Natural killer cell (primary cell): Measurements from ENCODE around the gene HES6. TPM values are rescaled to one million over a fixed set of nuclear protein-coding genes. Genes with fewer than 3 reads are reported as not detected.

ENCODE experiments used
- ATAC-seq, 3 donors: fragments of 150-1000 bp in 2 of 3; fragments of 200-7000 bp in 1 of 3; cut with Tn5 transposase; 1 replicate in 1 of 3; 2 replicates in 2 of 3; pipeline ENCODE4 v1.10.0; 2021; ENCODE audit warnings: mild to moderate bottlenecking in 2 of 3, moderate library complexity in 2 of 3
- DNase-seq, 2 donors: peaks; one replicate each; pipeline versions ENCODE4 v3.0.0 to v3.0.0-alpha.2; 2013 to 2021; ENCODE audit warnings: mixed read lengths in 1 of 2
- H3K27ac ChIP-seq: one replicate; pipeline ENCODE4 v1.5.1; 2013; ENCODE audit warnings: mild to moderate bottlenecking, low read length
- H3K27me3 ChIP-seq: one replicate; pipeline ENCODE4 v1.6.1; 2013; ENCODE audit warnings: low read length; ENCODE audit not compliant: control insufficient read depth, insufficient read depth
- H3K36me3 ChIP-seq: one replicate; pipeline ENCODE4 v1.6.1; 2013; ENCODE audit warnings: low read length; ENCODE audit not compliant: control insufficient read depth, insufficient read depth
- H3K4me1 ChIP-seq: one replicate; pipeline ENCODE4 v1.6.1; 2013; ENCODE audit warnings: low read length; ENCODE audit not compliant: control insufficient read depth, insufficient read depth
- H3K4me3 ChIP-seq: one replicate; pipeline ENCODE4 v1.5.1; 2013; ENCODE audit warnings: low read length
- H3K9me3 ChIP-seq: one replicate; pipeline ENCODE4 v1.6.1; 2013; ENCODE audit warnings: low read length; ENCODE audit not compliant: control insufficient read depth, insufficient read depth
- H3K27ac Mint-ChIP-seq, 2 donors: one replicate each; pipeline ENCODE4 v1.8.0; 2022; ENCODE audit warnings: mild to moderate bottlenecking in 2 of 2, mixed read lengths in 2 of 2, moderate library complexity in 1 of 2
- H3K27me3 Mint-ChIP-seq, 2 donors: one replicate each; pipeline ENCODE4 v1.8.0; 2022; ENCODE audit warnings: low read depth in 2 of 2, mixed read lengths in 2 of 2
- H3K36me3 Mint-ChIP-seq: one replicate; pipeline ENCODE4 v1.8.0; 2022; ENCODE audit warnings: mixed read lengths
- H3K4me1 Mint-ChIP-seq, 2 donors: one replicate each; pipeline ENCODE4 v1.8.0; 2022; ENCODE audit warnings: mixed read lengths in 2 of 2
- H3K4me3 Mint-ChIP-seq: one replicate; pipeline ENCODE4 v1.8.0; 2022; ENCODE audit warnings: mild to moderate bottlenecking, moderate library complexity, mixed read lengths
- H3K9me3 Mint-ChIP-seq, 2 donors: one replicate each; pipeline ENCODE4 v1.8.0; 2022; ENCODE audit warnings: mixed read lengths in 2 of 2
- CTCF ChIP-seq: fragments of 200-600 bp; IDR thresholded peaks from one replicate; pipeline ENCODE4 v1.8.0; 2022; ENCODE audit warnings: antibody characterized with exemption
- WGBS: methylation state at CpG from one replicate; pipeline ENCODE4 v1.1.7; 2013; ENCODE audit warnings: missing lambda C conversion rate; ENCODE audit not compliant: insufficient coverage; 5-methylcytosine and 5-hydroxymethylcytosine counted together
- intact Hi-C: fragments of 100-400 bp; cut with micrococcal nuclease; formaldehyde crosslinking; loops from one replicate; pipeline ENCODE4 v1.14.2; 2022
- total RNA-seq, 4 donors: library from RNA; stranded (reverse); fragments of 120-200 nt in 1 of 4; gene quantifications; one replicate each; pipeline versions ENCODE4 v1.2.3 to v1.2.4, GENCODE V29; 2013 to 2022

HES6 gene
- total RNA-seq, 3 donors from 2014 or later (not counting 1 experiment from before 2014, with no cell fraction given), result 11.3 to 15.4 (median 13.5) TPM

- H3K27me3 ChIP-seq, result no peaks in the 10 kb centered on the region
- Mint-ChIP-seq H3K9me3 (no peaks in the 10 kb centered on the region), H3K4me3 (no peak overlapping the region), H3K27ac (no peak overlapping the region), H3K27me3 (no peaks in the 10 kb centered on the region), H3K4me1 (no peaks in the 10 kb centered on the region), H3K36me3 (peaks cover 7% of the 10 kb centered on the region)
- intact Hi-C loops, result no loop called here
- no peak for DNase-seq
- no peak for TF ChIP-seq CTCF
- H3K4me1 ChIP-seq, result no peaks in the 10 kb centered on the region
- H3K9me3 ChIP-seq, result no peaks in the 10 kb centered on the region
- ATAC-seq, result no peak
- 94% methylated on average over 13 of the region's 13 CpGs for WGBS
- no peak overlapping the region for H3K4me3 ChIP-seq
- H3K27ac ChIP-seq, result no peak overlapping the region
- H3K36me3 ChIP-seq, result peaks cover 15% of the 10 kb centered on the region
Observed at GRCh38 chr2:238247002-238247822, 7.4 kb upstream of the HES6 start.

DNA sequence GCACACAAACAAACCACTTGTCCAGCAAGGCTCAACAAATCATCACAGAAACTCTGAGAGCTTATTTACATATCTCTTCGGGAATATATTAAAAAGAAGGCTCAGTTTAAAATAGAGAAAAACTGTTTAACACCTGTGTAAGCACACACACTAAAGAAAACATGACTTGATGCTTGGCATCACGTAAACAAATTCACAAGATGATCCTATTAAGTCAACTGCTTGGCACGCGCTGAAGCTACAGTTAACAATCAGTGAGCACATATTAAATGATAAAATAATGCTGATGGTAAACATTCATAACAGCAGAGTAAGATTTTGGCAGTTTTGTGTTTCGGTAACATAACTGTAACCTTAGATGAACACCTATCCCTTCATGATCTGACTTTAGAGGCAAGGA, 4.3 kb upstream of the HES6 start:
- Mint-ChIP-seq H3K27ac (no peak overlapping the region), H3K27me3 (peaks cover 0 to 2% of the 10 kb centered on the region in 2 donors), H3K9me3 (no peaks in the 10 kb centered on the region), H3K4me1 (peaks cover 0 to 16% of the 10 kb centered on the region in 2 donors), H3K36me3 (peaks cover 7% of the 10 kb centered on the region), H3K4me3 (no peak overlapping the region)
- no peak for DNase-seq
- no peaks in the 10 kb centered on the region for H3K9me3 ChIP-seq
- H3K4me3 ChIP-seq, result no peak overlapping the region
- intact Hi-C loops, result loop anchor here (5.0 kb wide), 2 partner anchors 43 to 62 kb away; partner anchors contain the start of gene PER2
- ATAC-seq, result no peak
- peaks cover 13% of the 10 kb centered on the region for H3K4me1 ChIP-seq
- H3K36me3 ChIP-seq, result peaks cover 6% of the 10 kb centered on the region
- WGBS, result 96% methylated on average over 4 of the region's 5 CpGs
- no peak overlapping the region for H3K27ac ChIP-seq
- TF ChIP-seq CTCF, result no peak
- H3K27me3 ChIP-seq, result peaks cover 7% of the 10 kb centered on the region

- Mint-ChIP-seq H3K4me3 (no peak overlapping the region), H3K4me1 (peaks cover 0 to 16% of the 10 kb centered on the region in 2 donors), H3K36me3 (peaks cover 7% of the 10 kb centered on the region), H3K27me3 (peaks cover 0 to 2% of the 10 kb centered on the region in 2 donors), H3K9me3 (no peaks in the 10 kb centered on the region), H3K27ac (no peak overlapping the region)
- ATAC-seq (no peak), DNase-seq (no peak)
- TF ChIP-seq CTCF, result no peak
- Histone ChIP-seq H3K4me1 (peaks cover 18% of the 10 kb centered on the region), H3K9me3 (peaks cover 4% of the 10 kb centered on the region), H3K27ac (no peak overlapping the region), H3K4me3 (no peak overlapping the region), H3K27me3 (peaks cover 11% of the 10 kb centered on the region), H3K36me3 (peaks cover 6% of the 10 kb centered on the region)
- WGBS, result 97% methylated on average over 10 of the region's 10 CpGs
- intact Hi-C loops, result loop anchor here (5.0 kb wide), 2 partner anchors 44 to 61 kb away; partner anchors contain the start of gene PER2
Observed at GRCh38 chr2:238243496-238244076, 3.7 kb upstream of the HES6 start.
